ENCODE results near the gene NUP37.

- TF ChIP-seq POLR2A (IDR thresholded peaks at IDR 0.05): no peak
- no peak for TF ChIP-seq CTCF (IDR thresholded peaks at IDR 0.05)
These were observed 65.6 kb downstream of the NUP37 start for GRCh38 chr12:102054345-102054744.
